H9 (cell line): ENCODE results near the gene RASGRF2. TPM values are rescaled to one million over a fixed set of nuclear protein-coding genes. Genes with fewer than 3 reads are reported as not detected.

Experiments
- DNase-seq: peaks from one replicate; pipeline ENCODE4 v3.0.0-alpha.2; 2017
- H2AFZ ChIP-seq: one replicate; pipeline ENCODE4 v1.6.1; 2013; ENCODE audit warnings: mild to moderate bottlenecking, low read length, control low read depth, moderate library complexity
- H2AK5ac ChIP-seq: 2 replicates; pipeline ENCODE4 v1.6.1; 2013; ENCODE audit warnings: low read length, control low read depth, mixed read lengths; ENCODE audit not compliant: insufficient read length
- H2BK120ac ChIP-seq: one replicate; pipeline ENCODE4 v1.6.1; 2013; ENCODE audit warnings: low read depth, mild to moderate bottlenecking, low read length, control low read depth, inconsistent platforms; ENCODE audit not compliant: poor library complexity, severe bottlenecking
- H2BK12ac ChIP-seq: 2 replicates; pipeline ENCODE4 v1.6.1; 2013; ENCODE audit warnings: low read length, control low read depth, mixed read lengths, low read depth; ENCODE audit not compliant: insufficient read length
- H2BK15ac ChIP-seq: 2 replicates; pipeline ENCODE4 v1.6.1; 2013; ENCODE audit warnings: low read depth, low read length, control low read depth
- H2BK20ac ChIP-seq: one replicate; pipeline ENCODE4 v1.6.1; 2013; ENCODE audit warnings: low read depth, mild to moderate bottlenecking, low read length, control low read depth, inconsistent platforms; ENCODE audit not compliant: poor library complexity, severe bottlenecking
- H2BK5ac ChIP-seq: 2 replicates; pipeline ENCODE4 v1.6.1; 2013; ENCODE audit warnings: low read length, control low read depth, mixed read lengths; ENCODE audit not compliant: insufficient read length
- H3K14ac ChIP-seq: 2 replicates; pipeline ENCODE4 v1.6.1; 2013; ENCODE audit warnings: low read length, control low read depth; ENCODE audit not compliant: insufficient read depth
- H3K18ac ChIP-seq: 2 replicates; pipeline ENCODE4 v1.6.1; 2013; ENCODE audit warnings: low read depth, mild to moderate bottlenecking, mixed read lengths, low read length, control low read depth; ENCODE audit not compliant: insufficient read length
- H3K23ac ChIP-seq: 2 replicates; pipeline ENCODE4 v1.6.1; 2013; ENCODE audit warnings: low read length, control low read depth, mixed read lengths, low read depth; ENCODE audit not compliant: insufficient read length
- H3K23me2 ChIP-seq: 2 replicates; pipeline ENCODE4 v1.6.1; 2013; ENCODE audit warnings: low read depth, mild to moderate bottlenecking, mixed read lengths, low read length, control low read depth; ENCODE audit not compliant: insufficient read length, poor library complexity, severe bottlenecking
- H3K27ac ChIP-seq: 2 replicates; pipeline ENCODE4 v1.5.1; 2013; ENCODE audit warnings: low read length, control low read depth, mixed read lengths, low read depth; ENCODE audit not compliant: insufficient read length
- H3K27me3 ChIP-seq: 2 replicates; pipeline ENCODE4 v1.6.1; 2013; ENCODE audit warnings: low read length, control low read depth, inconsistent platforms; ENCODE audit not compliant: insufficient read depth
- H3K4ac ChIP-seq: 2 replicates; pipeline ENCODE4 v1.6.1; 2013; ENCODE audit warnings: low read depth, mild to moderate bottlenecking, control low read depth, inconsistent platforms, low read length, moderate library complexity
- H3K4me1 ChIP-seq: 2 replicates; pipeline ENCODE4 v1.6.1; 2013; ENCODE audit warnings: low read length, control low read depth, inconsistent platforms; ENCODE audit not compliant: insufficient read depth
- H3K4me2 ChIP-seq: 2 replicates; pipeline ENCODE4 v1.6.1; 2013; ENCODE audit warnings: low read length, control low read depth, mixed read lengths; ENCODE audit not compliant: insufficient read length, insufficient read depth
- H3K56ac ChIP-seq: 2 replicates; pipeline ENCODE4 v1.6.1; 2013; ENCODE audit warnings: low read depth, mild to moderate bottlenecking, mixed read lengths, low read length, control low read depth; ENCODE audit not compliant: insufficient read length
- H3K79me1 ChIP-seq: 2 replicates; pipeline ENCODE4 v1.6.1; 2013; ENCODE audit warnings: low read depth, mild to moderate bottlenecking, moderate library complexity, low read length, control low read depth, inconsistent platforms; ENCODE audit not compliant: insufficient read depth, poor library complexity, severe bottlenecking
- H3K79me2 ChIP-seq: 2 replicates; pipeline ENCODE4 v1.6.1; 2013; ENCODE audit warnings: low read length, control low read depth, inconsistent platforms; ENCODE audit not compliant: insufficient read depth
- H3K9ac ChIP-seq: 2 replicates; pipeline ENCODE4 v1.6.1; 2013; ENCODE audit warnings: low read length, control low read depth, mixed read lengths; ENCODE audit not compliant: insufficient read length; ENCODE audit errors: extremely low read depth
- H3K9me3 ChIP-seq: one replicate; pipeline ENCODE4 v1.6.1; 2013; ENCODE audit warnings: low read depth, low read length, inconsistent platforms; ENCODE audit not compliant: control insufficient read depth
- H3T11ph ChIP-seq: one replicate; pipeline ENCODE4 v1.6.1; 2013; ENCODE audit warnings: mild to moderate bottlenecking, low read length, control low read depth, inconsistent platforms
- H4K20me1 ChIP-seq: one replicate; pipeline ENCODE4 v1.6.1; 2013; ENCODE audit not compliant: control insufficient read depth, insufficient read length, insufficient read depth
- H4K5ac ChIP-seq: 2 replicates; pipeline ENCODE4 v1.6.1; 2013; ENCODE audit warnings: low read depth, mild to moderate bottlenecking, mixed read lengths, low read length, control low read depth; ENCODE audit not compliant: insufficient read length
- H4K8ac ChIP-seq: replicated peaks from 2 replicates; pipeline ENCODE4 v1.6.1; 2013; ENCODE audit warnings: low read length, control low read depth, mixed read lengths, low read depth; ENCODE audit not compliant: insufficient read length
- H4K91ac ChIP-seq: 2 replicates; pipeline ENCODE4 v1.6.1; 2013; ENCODE audit warnings: low read depth, mild to moderate bottlenecking, moderate library complexity, mixed read lengths, low read length, control low read depth; ENCODE audit not compliant: insufficient read length
- H3K27ac Mint-ChIP-seq, 3 experiments: 2 replicates in 2 of 3; 3 replicates in 1 of 3; pipeline ENCODE4 v1.8.0; 2020 to 2021; ENCODE audit warnings: mixed read lengths in 3 of 3, mild to moderate bottlenecking in 1 of 3, moderate library complexity in 1 of 3
- H3K27me3 Mint-ChIP-seq: 2 replicates; pipeline ENCODE4 v1.8.0; 2021; ENCODE audit warnings: low read depth, mild to moderate bottlenecking, moderate library complexity, mixed read lengths
- H3K36me3 Mint-ChIP-seq, 3 experiments: 2 replicates in 2 of 3; 3 replicates in 1 of 3; pipeline ENCODE4 v1.8.0; 2020 to 2021; ENCODE audit warnings: low read depth in 3 of 3, mixed read lengths in 3 of 3; ENCODE audit not compliant: insufficient read depth in 1 of 3
- H3K4me1 Mint-ChIP-seq, 2 experiments: 2 replicates each; pipeline ENCODE4 v1.8.0; 2020; ENCODE audit warnings: mixed read lengths in 2 of 2
- H3K4me3 Mint-ChIP-seq, 2 experiments: 2 replicates in 1 of 2; 3 replicates in 1 of 2; pipeline ENCODE4 v1.8.0; 2020 to 2021; ENCODE audit warnings: mild to moderate bottlenecking in 2 of 2, mixed read lengths in 2 of 2, moderate library complexity in 1 of 2
- H3K9me3 Mint-ChIP-seq, 2 experiments: 2 replicates in 1 of 2; 3 replicates in 1 of 2; pipeline ENCODE4 v1.8.0; 2020; ENCODE audit warnings: mild to moderate bottlenecking in 2 of 2, mixed read lengths in 2 of 2, moderate library complexity in 1 of 2
- WGBS: extraction: QIAGEN DNeasy Blood & Tissue Kit; methylation state at CpG from one replicate; pipeline ENCODE4 v1.1.7; 2013; ENCODE audit warnings: missing lambda C conversion rate, low lambda C conversion rate, mixed read lengths; ENCODE audit not compliant: insufficient read length; ENCODE audit errors: extremely low coverage; 5-methylcytosine and 5-hydroxymethylcytosine counted together
- total RNA-seq: library from RNA; stranded (reverse); gene quantifications from 2 replicates; pipeline ENCODE4 v1.2.1, GENCODE V29; 2021
- TF ChIP-seq, protein P1 (sequence below): fragments of 200-600 bp; sonication (generic); conservative IDR thresholded peaks from 3 replicates; pipeline ENCODE4 v1.8.0; 2021; ENCODE audit warnings: antibody characterized with exemption, mild to moderate bottlenecking

The RASGRF2 gene
- total RNA-seq, 1 experiment from 2014 or later = 13.5 TPM

DNA sequence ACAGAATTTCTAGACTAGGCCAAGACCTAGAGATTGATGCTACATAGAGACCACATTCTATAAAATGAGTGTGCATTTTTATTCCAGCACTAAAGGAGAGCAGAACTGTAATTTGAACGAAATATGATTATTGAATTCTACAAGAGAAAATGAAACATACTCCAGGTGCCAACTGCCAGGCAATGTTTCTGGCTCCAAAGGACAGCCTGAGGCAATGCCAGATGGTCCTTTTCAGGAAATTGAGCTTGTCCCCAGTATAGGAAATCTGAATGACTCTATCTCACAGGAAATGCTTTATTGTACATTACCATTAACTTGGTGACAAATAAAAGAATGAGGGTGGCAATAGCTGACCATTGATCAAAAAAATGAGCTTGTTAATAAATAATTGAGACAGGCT lies 28.8 kb upstream of the RASGRF2 start:
- no peak for DNase-seq
- Histone ChIP-seq H4K8ac (no peak overlapping the region), H3K56ac (no peak overlapping the region), H3K4ac (no peak overlapping the region), H2AK5ac (no peak overlapping the region), H3K27ac (no peak overlapping the region), H3K23ac (no peak overlapping the region), H2BK20ac (no peak overlapping the region), H4K20me1 (no peaks in the 10 kb centered on the region), H3K4me1 (0 out of 2 replicates have a peak, but pooled peaks cover 2% of the 10 kb centered on the region), H3K9ac (no peak overlapping the region), H3K14ac (no peak overlapping the region), H4K91ac (no peak overlapping the region), H2AFZ (no peak overlapping the region), H3K4me2 (no peak overlapping the region), H3K18ac (no peak overlapping the region), H2BK15ac (no peak overlapping the region), H2BK120ac (no peak overlapping the region), H2BK12ac (no peak overlapping the region), H3T11ph (no peak overlapping the region), H3K23me2 (no peaks in the 10 kb centered on the region), H4K5ac (no peak overlapping the region), H3K79me1 (no peaks in the 10 kb centered on the region), H3K79me2 (no peaks in the 10 kb centered on the region; the same call in 1 of the 2 replicates), H2BK5ac (no peak overlapping the region), H3K9me3 (no peaks in the 10 kb centered on the region), H3K27me3 (no peaks in the 10 kb centered on the region)
- Mint-ChIP-seq H3K4me1 (peaks cover 9 to 11% of the 10 kb centered on the region in 2 experiments), H3K36me3 (no peaks in the 10 kb centered on the region), H3K27me3 (no peaks in the 10 kb centered on the region; the same call in 1 of the 2 replicates), H3K9me3 (no peaks in the 10 kb centered on the region), H3K4me3 (no peak overlapping the region), H3K27ac (no peak overlapping the region)
- TF ChIP-seq, protein P1, sequence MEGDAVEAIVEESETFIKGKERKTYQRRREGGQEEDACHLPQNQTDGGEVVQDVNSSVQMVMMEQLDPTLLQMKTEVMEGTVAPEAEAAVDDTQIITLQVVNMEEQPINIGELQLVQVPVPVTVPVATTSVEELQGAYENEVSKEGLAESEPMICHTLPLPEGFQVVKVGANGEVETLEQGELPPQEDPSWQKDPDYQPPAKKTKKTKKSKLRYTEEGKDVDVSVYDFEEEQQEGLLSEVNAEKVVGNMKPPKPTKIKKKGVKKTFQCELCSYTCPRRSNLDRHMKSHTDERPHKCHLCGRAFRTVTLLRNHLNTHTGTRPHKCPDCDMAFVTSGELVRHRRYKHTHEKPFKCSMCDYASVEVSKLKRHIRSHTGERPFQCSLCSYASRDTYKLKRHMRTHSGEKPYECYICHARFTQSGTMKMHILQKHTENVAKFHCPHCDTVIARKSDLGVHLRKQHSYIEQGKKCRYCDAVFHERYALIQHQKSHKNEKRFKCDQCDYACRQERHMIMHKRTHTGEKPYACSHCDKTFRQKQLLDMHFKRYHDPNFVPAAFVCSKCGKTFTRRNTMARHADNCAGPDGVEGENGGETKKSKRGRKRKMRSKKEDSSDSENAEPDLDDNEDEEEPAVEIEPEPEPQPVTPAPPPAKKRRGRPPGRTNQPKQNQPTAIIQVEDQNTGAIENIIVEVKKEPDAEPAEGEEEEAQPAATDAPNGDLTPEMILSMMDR = no peak
- WGBS = no CpG with 5 or more reads among the region's 1 CpG
